G401.6 (cell line): ENCODE results near the gene TRAPPC5.

Experiments used
- FAIRE-seq: peaks from 2 replicates; lab custom pipeline; 2012; peaks lifted over from hg19 to GRCh38; lab: Jason Lieb, UNC

Gene TRAPPC5

DNA sequence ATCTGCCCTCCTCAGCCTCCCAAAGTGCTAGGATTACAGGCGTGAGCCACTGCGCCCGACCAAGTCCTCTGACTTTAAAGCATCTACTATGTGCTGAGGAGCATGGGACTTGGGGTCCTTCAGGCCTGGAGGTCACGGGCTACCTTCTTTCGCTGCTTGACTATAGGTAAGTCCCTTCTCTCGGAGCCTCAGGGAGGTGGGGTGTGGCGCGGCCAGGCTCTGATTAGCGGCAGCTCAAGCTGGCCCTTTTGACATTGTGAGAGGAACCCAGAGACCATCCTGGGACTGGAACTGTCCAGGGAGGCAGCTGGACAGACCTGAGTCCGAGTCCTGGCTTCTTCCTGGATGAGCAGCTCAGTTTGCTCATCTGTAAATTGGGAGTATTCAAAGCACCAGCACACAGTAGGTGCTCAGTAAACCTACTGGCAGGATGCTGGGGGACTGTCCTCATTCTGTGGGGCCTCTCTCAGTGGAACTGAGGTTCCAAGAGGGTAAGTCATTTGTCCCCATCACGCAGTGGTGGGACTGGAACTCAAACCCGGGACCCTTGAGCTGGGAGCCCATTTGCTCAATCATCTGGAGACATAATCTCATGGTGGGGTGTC is 20.5 kb downstream of the TRAPPC5 start:
- FAIRE-seq = no peak

DNA sequence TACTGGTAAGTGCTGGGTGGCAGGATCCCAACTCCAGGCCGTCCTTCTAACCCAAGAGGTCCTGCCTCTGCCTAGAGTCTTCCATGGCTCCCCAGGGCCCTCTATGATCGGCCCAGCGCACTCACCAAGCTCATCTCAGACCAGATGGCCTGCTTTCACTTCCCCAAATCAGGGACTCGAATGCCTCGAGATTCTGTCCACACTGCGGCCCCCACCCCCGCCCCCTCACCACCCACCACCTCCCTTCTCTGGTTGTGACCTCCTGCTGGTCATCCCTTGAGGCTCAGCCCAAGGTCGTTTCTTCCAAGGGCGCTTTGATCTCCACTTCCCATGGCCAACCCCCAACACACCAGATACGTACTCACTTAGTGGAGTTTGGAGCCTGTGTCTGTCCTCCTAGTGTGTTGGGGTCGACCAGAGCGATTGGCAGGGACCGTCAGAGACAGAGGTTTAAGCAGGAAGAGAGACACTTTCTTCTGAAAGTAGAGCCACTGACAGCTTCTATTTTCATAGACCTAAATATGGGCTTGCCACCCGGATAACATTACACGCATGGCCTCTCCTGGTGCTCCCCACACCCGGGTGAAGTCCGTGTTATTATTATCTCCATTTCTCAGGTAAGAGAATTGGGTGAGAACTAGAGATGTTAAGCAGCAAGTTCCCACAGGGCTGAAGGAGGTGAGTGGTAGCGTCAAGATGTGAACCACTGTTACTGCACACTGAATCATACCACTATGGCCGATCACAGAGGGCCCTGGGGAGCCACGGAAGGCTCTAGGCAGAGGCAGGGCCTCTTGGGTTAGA is 21.2 kb downstream of the TRAPPC5 start, which contains the start of gene FCER2:
FCER2 (minus strand) TSS at position 478 of the 804 bp plus-strand sequence. CDS start 2,371 bp downstream, outside the sequence.
- FAIRE-seq = no peak

DNA sequence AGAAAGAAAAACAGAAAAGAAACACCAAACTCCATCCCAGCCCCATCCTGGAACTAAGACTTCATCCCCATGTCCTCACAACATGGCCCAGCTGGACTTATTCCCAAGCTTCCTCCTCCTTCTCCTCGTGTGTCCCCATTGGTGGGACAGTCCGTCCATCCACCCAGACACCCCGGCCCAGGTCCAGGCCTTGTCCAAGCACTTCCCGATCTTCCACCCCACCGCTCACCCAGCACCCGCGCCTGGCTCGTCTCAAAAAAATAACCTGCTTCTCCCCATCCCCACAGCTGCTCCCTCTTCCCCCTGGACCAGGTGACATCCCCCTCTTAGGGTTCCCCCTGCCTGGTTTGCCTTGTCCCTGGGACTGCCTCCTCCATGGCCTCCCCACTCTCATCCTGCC is 22.7 kb downstream of the TRAPPC5 start:
- no peak for FAIRE-seq

DNA sequence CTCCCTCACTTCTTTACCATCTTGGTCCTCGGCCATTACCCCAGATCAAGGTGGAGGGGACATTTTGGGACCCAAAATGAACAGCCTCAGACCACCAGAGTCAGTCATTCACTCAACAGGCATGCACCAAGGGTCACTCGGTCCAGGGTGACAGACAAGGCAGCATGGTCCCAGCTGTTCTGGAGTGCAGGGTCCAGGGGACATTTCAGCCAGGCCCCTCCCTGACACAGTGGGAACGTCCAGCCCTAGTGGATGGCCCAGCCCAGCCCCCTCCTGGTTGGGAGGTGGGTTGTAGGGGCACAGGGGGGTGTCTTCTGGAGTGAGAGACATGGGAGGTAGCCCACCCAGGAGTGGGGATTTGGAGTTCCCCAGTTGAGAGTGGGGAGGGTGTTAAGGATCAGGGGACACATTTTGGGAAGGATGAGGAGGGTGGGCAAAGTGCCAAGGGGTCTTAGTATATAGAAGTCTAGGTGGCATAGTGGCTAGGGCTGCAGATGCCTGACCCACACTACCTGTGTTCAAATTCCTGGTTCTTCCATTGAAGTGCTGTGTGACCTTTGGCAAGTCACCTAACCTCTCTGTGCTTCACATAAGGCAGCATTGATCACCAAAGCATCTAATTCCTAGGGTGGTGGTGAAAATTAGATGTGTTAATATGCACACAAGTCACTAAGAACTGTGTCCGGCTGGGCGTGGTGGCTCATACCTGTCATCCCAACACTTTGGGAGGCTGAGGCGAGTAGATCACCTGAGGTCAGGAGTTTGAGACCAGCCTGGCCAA is 23.8 kb downstream of the TRAPPC5 start:
- FAIRE-seq = no peak

DNA sequence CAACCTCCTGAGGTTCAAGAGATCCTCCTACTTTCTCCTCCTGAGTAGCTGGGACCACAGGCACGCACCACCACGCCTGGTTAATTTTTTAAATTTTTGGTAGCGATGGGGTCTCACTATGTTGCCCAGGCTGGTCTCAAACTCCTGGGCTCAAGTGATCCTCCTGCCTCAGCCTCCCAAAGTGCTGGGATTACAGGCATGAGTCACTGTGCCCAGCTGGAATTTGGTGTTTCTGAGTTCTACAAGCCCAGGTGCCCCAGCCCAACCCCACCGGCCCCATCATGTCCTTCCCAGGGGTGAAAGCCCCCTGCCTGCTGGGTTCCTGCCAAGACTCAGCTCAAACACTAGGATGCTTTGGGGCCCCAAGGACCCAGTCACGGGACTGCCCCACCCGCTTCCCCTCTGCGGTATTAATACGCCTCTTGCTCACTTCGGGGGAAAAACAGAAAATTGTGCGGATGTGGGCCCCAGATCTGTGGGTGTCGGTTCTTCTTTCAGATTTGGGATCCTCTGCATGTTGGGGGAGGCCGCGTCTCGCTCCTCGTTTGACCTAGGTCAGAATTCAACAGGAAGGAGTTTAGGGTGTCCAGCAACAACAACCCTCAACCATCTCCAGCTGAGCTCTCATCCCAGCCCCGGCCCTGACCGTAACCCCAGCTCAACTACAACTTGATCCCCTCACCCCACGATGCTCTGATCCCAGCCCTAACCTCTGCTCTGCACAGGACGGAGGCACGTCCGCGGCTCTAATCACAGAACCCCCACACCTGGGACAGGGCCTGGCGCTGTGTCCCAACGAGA is 25.0 kb downstream of the TRAPPC5 start:
- no peak for FAIRE-seq

DNA sequence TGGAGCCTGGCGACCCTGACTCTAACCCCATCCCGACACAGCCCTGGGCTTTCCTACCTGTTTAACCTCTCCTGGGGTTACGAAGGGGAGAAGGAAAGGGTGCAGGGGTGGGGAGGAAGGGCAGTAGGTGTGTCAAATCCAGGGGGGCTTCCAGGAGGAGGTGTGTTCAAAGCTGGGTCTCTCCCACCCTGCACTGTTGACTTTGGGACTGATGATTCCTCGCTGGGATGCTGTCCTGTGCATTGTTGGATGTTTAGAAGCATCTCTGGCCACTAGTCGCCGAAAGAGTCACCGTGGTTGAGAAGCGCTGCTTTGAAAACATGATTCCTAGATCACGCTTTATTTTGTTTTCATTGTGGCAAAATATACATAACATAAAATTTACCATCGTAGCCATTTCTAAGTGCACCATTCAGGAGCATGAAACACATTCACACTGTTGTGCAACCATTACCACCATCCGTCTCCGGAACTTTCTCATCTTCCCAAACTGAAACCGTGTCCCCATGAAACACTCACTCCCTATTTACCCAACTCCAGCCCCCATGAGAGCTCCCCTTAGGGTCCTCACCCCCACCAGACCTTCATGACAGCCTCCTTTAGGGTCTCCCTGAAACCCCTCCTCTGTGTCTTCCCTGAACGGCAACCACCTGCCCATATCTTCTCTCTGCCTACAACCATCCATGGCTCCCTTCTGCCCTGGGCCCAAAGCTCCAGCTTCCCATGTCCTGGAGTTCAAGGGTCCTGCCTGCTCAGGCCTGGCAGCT is 25.7 kb downstream of the TRAPPC5 start:
- no peak for FAIRE-seq

DNA sequence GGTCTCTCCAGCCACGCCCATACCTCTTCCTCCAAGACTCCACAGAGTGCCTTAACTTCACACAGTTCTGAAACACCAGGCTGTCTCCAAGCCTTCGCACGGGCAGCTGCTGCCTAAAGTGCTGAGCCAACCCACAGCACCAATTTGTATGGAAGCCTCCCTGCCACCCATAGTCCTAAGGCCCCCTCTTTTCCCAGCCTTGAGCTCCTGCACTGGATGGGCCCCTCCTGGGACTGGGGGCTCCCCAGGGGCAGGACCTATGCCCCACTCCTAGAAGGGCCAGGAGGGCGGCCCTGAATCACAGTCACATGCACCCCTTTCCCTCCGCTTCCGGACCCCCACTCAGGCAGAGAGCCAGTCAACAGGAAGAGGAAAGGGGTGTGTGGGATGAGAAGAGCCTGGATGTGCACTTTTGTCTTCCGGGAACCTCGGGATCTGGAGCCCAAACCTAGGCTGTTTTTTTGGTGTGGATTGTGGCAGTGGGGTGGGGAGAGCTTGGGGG is 26.4 kb downstream of the TRAPPC5 start:
- no peak for FAIRE-seq

DNA sequence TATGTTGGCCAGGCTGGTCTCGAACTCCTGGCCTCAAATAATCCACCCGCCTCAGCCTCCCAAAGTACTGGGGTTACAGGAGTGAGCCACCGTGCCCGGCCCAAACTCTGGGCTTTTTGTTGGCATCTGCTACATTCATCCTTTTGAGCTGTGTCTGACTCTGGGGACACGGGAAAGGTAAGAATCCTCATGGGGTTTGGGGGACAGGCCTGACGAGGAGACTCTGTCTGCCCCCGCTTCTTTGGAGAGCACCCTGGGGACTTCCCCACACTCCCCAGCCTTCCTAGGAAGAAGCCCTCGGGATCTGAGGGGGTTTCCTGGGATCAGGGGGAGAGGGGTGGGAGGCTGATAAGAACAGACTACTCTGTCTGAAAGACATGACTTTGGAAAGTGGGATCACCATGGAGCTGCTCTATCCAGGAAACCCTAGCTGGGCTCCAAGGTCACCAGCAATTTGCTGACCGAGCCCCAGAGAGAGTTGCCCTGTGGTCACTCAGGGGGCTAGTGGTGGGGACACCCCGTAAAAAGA is 29.4 kb downstream of the TRAPPC5 start:
- FAIRE-seq = no peak

DNA sequence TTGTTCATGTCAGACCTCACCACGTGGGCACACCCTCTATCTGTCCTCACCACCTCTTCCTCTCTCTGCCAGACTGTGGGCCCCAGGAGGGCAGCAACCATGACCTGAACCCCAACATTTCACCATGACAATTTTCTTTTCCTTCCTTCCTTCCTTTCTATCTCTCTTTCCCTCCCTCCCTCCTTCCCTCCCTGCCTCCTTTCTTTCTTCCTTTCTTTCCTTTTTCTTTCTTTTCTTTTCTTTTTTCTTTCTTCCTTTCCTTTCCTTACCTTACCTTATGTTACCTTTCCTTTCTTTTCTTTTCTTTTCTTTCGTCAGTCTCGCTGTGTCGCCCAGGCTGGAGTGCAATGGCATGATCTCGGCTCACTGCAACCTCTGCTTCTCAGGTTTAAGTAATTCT is 30.0 kb downstream of the TRAPPC5 start:
- FAIRE-seq = no peak

DNA sequence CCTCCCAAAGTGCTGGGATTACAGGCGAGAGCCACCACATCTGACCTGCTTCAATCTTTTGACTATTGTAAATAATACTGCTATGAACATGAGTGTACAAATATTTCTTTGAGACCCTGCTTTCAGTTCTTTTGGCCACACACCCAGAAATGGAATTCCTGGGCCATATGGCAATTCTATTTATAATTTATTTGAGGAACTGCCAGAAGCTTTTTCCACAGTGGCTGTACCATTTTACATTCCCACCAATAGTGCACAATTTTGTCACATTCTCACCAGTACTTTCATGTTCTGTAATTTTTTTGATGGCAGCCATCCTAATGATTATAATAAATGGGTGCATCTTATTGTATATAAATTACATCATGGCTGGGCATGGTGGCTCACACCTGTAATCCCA is 35.0 kb downstream of the TRAPPC5 start:
- FAIRE-seq = no peak

DNA sequence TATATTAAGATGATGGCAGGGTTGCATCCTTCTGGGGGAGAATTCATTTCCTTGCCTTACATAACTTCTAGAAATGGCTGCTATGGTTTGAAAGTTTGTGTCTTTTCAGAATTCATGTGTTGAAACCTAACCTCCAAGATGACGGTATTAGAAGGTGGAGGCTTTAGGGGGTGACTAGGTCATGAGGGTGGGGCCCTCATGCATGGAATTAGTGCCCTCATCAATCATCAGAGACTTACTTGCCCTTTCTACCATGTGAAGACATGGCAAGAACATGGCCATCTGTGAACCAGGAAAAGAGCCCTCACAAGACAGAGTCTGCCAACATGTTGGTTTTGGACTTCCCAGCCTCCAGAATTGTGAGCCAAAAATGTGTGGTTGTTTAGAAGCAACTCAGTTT is 36.1 kb downstream of the TRAPPC5 start:
- no peak for FAIRE-seq

DNA sequence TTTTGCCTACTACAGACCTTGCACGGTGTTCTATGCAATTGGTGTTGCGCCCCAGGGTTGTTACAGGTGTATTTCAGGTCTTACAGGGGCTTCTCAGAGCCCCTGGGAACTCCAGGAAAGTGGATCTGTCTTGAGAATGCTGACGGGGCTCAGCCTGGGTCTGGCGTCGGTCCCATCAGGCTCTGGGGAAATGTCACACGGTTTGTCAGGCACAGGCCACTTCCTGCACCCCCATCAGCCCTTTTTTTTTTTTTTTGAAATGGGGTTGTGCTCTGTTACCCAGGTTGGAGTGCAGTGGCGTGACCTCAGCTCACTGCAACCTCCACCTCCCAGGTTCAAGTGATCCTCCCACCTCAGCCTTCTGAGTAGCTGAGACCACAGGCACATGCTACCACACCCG is 38.0 kb downstream of the TRAPPC5 start:
- FAIRE-seq = no peak

DNA sequence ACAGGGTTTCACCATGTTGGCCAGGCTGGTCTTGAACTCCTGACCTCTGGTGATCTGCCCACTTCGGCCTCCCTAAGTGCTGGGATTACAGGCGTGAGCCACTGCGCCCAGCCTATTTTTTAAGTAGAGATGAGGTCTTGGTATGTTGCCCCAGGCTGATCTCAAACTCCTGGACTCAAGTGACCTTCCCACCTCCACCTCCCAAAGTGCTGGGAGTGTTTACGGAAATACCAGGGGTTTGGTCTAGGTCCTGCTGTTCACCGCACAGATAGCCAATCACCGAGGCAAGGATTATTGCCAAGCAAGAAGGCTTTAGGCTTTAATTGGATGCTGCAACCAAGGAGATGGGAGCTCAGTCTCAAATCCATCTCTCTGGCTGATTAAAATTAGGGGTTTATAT is 39.7 kb downstream of the TRAPPC5 start:
- no peak for FAIRE-seq

DNA sequence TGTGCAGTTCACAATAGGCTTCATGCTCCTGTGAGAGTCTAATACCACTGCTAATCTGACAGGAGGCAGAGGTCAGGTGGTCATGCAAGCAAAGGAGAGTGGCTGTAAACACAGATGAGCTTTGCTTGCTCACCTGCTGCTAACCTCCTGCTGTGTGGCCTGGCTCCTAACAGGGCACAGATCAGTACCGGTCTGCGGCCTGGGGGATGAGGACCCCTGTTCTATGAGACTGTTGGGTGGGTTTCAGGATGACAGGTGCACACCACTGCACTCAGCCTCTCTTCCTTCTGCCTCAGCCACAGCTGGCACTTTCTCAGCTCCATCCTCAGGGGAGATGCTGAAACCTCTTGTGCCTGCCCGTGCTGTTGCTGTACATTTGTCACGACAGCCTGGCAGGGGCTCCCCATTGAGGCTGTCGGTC is 41.6 kb downstream of the TRAPPC5 start:
- FAIRE-seq = no peak

DNA sequence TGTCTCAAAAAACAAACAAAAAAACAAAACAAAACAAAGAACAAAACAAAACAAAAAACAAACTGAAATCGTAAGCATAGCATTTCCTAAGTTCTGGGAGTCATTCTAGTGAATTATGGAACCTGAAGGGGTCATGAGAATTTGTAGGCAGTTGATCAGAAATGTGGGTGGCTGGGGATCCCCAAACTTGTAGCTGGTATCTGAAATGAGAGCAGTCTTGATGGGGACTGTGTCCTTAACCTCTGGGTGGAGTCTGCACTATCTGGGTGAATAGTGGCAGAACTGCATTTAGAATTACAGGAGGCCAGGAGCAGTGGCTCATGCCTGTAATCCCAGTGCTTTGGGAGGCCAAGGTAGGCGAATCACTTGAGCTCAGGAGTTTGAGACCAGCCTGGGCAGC is 45.2 kb downstream of the TRAPPC5 start:
- FAIRE-seq = no peak

DNA sequence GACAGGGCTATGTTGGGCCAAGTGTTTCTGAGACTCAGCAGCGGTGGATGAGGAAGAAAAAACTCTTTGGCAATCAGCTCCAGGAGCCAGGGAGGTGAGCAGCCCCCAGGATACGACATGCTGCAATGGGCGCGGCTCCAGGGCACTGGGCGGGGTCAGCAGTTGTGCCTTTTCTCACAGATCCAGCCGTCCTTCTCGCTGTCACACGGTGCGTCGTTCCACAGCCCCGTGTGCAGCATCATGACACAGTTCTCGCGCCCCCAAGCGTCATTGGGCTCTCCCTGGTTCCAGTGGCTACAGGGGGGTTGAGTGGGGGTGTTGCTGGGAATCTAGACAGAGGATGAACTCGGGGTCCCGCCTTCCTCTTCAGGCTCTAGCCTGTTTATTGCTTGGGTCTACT is 48.6 kb downstream of the TRAPPC5 start:
- no peak for FAIRE-seq

DNA sequence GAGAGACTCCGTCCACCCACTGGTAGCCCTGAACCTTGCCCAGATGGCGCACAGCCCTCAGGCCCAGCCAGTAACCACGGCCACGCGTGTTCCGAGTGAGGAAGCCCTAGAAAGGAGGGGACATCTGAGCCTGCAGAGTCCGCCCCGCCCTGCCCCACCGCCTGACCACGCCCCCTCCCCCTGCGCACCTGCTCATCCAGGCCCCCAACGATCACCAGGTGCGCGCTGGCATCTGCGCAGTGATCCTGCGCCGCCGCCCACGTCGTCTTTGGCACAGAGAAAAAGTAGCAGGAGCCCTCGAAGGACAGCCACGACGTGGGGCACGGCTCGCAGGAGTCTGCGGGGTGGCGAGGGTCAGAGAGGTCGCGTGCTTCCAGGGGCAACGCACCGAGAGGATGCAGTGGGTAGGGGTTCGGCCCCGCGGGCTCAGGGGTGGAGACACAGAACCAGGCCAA is 49.2 kb downstream of the TRAPPC5 start:
- FAIRE-seq = no peak

DNA sequence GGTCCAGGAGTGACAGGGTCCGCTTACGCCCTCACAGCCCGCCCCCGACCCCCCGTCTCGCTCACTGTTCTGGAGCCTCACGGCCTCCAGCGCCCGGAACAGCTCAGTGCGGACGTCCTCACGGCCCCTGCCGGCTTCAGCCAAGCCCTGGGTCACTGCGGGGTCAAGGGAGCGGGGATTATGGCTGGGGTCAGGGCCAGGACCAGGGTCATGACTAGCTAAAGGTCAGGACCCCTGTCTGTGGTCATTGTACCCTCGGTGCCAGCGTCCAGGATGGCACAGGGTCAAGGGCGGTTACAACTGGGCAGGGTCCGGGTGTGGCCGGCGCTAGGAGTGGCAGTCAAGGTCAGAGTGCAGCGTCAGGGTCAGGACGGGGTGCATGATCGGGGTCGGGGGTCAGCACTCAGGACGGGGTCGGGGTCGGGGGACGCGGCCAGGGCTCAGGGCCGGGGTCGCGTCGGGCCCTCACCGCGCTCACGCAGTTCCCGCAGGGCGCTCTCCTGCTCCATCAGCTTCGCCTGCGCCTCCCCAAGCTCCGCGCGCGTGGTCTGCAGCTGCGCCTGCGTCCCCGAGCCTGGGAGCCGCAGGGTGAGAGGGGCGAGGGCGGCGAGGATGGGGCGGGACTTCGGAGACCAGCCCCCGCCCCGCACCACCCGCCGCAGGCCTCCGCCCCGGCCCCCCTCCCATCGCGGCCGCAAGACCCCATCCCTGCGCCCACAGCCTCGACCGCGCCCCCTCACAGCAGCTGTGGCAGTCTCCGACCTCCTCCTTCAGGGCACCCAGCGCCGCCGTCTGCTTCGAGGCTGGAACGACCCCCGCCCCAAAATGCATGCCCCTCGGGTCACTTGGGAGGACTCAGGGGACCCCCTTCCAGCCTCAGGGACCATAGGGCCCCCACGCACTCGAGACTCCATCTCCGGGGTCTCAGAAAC is 49.9 kb downstream of the TRAPPC5 start:
- no peak for FAIRE-seq

DNA sequence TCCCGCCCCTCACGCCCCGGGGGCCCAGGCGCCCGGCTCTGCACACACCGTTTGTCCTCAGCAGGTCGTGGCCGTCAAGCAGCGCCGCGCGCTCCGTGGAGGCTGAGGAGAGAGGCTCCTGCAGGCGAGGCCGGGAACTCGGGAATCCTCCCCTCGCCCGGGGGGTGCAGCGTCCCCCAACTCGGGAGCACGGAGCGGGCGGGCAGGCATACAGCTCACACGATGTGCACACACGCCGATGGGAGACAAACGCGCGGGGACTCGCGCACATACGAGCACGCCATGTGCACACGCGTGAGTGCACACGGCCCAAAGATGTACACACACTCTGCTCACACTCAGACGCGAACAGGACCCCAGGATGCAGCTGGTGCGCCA is 50.6 kb downstream of the TRAPPC5 start:
- FAIRE-seq = no peak

DNA sequence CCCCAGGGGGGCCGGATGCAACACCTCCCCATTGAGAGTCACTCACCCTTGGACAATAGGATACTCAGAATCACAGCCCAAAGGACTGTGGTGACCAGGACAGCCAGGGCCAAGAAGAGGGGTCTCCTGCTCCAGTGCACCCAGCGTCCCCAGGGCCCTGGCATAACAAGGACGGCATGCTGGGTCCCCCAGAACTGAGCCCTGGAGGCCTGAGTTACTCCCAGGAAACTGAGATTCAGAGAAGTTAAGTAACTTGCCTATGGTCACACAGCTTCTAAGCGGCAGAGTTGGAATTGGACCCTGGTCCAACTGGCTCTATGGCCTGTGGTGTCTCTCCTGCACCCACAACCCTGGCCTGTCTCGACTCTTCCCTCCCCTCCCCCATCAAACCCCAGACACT is 51.0 kb downstream of the TRAPPC5 start:
- no peak for FAIRE-seq
